IgD-negative memory B cell (primary cell): ENCODE measurements around the gene TMX3. TPM values are rescaled to one million over a fixed set of nuclear protein-coding genes. Genes with fewer than 3 reads are reported as not detected.

Experiments used
- H3K27ac Mint-ChIP-seq, 3 donors: one replicate each; pipeline ENCODE4 v1.8.0; 2020 to 2022; ENCODE audit warnings: mild to moderate bottlenecking in 3 of 3, mixed read lengths in 3 of 3, moderate library complexity in 1 of 3
- H3K27me3 Mint-ChIP-seq: one replicate; pipeline ENCODE4 v1.8.0; 2021; ENCODE audit warnings: mixed read lengths
- H3K36me3 Mint-ChIP-seq: one replicate; pipeline ENCODE4 v1.8.0; 2020; ENCODE audit warnings: mild to moderate bottlenecking, mixed read lengths
- H3K4me1 Mint-ChIP-seq, 3 donors: one replicate each; pipeline ENCODE4 v1.8.0; 2020 to 2022; ENCODE audit warnings: mixed read lengths in 3 of 3, mild to moderate bottlenecking in 1 of 3
- H3K4me3 Mint-ChIP-seq, 4 donors: one replicate each; pipeline ENCODE4 v1.8.0; 2020 to 2022; ENCODE audit warnings: mild to moderate bottlenecking in 4 of 4, mixed read lengths in 4 of 4, moderate library complexity in 3 of 4
- H3K9me3 Mint-ChIP-seq, 3 donors: one replicate each; pipeline ENCODE4 v1.8.0; 2020 to 2021; ENCODE audit warnings: mixed read lengths in 3 of 3, mild to moderate bottlenecking in 1 of 3
- polyA plus RNA-seq: library from polyadenylated mRNA; unstranded; fragments of 300-500 nt; fragmentation: Illumina TruSeq; gene quantifications from one replicate; pipeline ENCODE4 v1.2.3, GENCODE V29; 2021

TMX3 gene, protein sequence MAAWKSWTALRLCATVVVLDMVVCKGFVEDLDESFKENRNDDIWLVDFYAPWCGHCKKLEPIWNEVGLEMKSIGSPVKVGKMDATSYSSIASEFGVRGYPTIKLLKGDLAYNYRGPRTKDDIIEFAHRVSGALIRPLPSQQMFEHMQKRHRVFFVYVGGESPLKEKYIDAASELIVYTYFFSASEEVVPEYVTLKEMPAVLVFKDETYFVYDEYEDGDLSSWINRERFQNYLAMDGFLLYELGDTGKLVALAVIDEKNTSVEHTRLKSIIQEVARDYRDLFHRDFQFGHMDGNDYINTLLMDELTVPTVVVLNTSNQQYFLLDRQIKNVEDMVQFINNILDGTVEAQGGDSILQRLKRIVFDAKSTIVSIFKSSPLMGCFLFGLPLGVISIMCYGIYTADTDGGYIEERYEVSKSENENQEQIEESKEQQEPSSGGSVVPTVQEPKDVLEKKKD
- polyA plus RNA-seq = 13.5 TPM

DNA sequence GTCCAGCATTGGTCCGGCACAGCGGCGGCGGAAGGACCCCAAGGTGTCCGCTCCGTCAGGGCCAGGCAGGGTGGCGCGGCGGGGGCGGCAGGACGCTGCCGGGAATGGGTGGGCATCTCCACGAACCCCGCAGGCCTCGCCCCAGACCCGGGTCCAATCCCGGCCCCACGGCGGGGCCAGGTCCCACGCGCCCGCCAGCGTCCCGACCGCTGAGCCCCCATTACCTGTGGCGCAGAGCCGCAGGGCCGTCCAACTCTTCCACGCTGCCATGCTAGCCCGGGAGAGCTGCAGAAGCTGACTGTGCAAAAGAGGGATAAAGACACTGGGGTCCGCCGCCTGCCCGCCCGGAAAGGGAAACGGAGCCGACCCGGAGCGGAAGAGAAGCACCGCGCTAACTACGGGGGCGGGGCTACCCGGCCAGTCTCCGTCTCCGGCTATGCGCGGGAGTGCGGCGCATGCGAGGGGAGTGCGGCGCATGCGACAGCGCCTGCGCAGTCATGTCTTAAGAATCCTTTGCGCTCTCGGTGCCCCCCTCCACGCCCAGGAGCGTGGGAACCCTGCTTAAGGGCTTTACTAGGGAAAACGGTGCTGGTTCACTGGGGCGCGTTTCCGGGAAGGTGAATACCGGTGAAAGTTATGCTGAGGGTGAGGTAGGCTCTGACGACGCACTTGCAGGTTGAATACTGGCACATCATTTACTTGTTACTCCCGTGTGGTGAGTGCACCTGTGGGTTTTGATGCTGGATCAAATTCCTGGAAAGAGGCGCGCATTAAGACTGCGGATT, at the start of gene TMX3:
Gene TMX3 (minus strand): TSS at position 397 of the 785 bp plus-strand sequence. CDS start 127 bp downstream, at position 270.
- no peaks in the 10 kb centered on the region for H3K9me3 Mint-ChIP-seq
- H3K27ac Mint-ChIP-seq = peak within 1 kb of the TSS; percentile 63 to 96 (median 93)
- H3K27me3 Mint-ChIP-seq = no peaks in the 10 kb centered on the region
- peaks cover 25 to 34% (median 30%) of the 10 kb centered on the region in 3 donors for H3K4me1 Mint-ChIP-seq
- H3K36me3 Mint-ChIP-seq = peaks cover 4% of the 10 kb centered on the region
- H3K4me3 Mint-ChIP-seq = peak within 1 kb of the TSS; percentile 94 to 99 (median 98)

DNA sequence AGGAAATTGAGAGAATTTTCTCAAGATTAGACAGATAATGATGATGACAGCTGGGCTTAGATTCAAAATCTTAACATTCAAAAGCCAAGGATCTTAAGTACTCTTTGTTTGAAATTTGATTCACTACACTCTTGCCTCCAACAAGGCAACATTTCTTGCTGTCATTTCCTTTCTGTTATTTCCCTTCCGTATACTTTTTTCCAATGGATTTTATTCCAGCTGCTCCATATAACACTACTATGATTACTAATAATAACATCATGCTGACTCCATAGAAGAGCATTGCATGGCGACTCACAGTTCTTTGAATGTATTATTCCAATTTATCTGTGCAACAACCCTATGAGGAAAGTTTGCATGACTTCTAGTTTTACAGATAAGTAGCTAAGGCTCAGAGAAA, 49.1 kb upstream of the TMX3 start:
- no peak overlapping the region for H3K27ac Mint-ChIP-seq
- peaks cover 4% of the 10 kb centered on the region for H3K36me3 Mint-ChIP-seq
- peaks cover under 1 to 4% (median 2%) of the 10 kb centered on the region in 3 donors for H3K9me3 Mint-ChIP-seq
- peaks cover 0 to 1% (median 0%) of the 10 kb centered on the region in 3 donors for H3K4me1 Mint-ChIP-seq
- peaks cover 1% of the 10 kb centered on the region for H3K27me3 Mint-ChIP-seq
- no peak overlapping the region for H3K4me3 Mint-ChIP-seq

DNA sequence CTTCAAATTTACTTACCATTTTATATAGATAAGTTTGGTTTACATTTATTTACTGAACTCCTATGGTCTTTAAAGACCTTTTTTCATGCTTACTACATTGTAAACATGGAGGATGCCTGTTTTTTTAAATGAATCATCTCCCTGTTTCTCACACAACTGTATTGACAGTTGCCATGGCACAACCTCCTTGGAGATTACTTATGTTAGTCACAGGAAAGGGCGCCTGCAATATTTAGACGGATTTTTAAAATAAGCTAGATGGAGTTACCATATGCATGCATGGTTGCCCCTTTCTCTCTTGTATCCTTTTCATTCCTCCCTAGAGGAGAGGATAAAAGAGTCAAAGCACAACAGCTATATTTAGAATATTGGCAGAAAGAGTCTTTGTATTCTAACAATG, 48.2 kb upstream of the TMX3 start:
- Mint-ChIP-seq H3K36me3 (peaks cover 4% of the 10 kb centered on the region), H3K4me3 (no peak overlapping the region), H3K27ac (no peak overlapping the region), H3K9me3 (peaks cover 2 to 10% (median 4%) of the 10 kb centered on the region in 3 donors), H3K4me1 (peaks cover 0 to 1% (median 0%) of the 10 kb centered on the region in 3 donors), H3K27me3 (peaks cover 1% of the 10 kb centered on the region)

DNA sequence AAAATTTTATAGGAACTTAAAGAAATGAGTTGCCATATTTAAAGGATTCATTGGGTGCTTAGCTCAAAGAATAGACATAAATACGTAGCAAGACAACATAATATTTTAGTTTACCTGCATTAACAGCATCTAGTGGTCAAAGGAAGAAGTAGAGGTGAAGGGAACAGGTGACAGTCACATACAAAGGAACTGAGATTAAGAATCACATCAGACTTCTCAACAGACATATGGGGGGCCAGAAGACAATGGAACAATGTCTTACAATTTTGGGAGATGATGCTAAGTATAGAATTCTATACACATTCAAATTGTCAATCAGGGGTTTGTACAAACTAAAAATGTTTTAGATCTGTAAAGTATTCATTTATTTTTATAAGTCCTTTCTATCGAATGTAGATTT, 44.4 kb upstream of the TMX3 start:
- Mint-ChIP-seq H3K9me3 (peaks cover 3 to 10% (median 6%) of the 10 kb centered on the region in 3 donors), H3K36me3 (peaks cover 4% of the 10 kb centered on the region), H3K4me3 (no peak overlapping the region), H3K27ac (no peak overlapping the region), H3K27me3 (peaks cover 1% of the 10 kb centered on the region), H3K4me1 (peaks cover 0 to 1% (median 0%) of the 10 kb centered on the region in 3 donors)

DNA sequence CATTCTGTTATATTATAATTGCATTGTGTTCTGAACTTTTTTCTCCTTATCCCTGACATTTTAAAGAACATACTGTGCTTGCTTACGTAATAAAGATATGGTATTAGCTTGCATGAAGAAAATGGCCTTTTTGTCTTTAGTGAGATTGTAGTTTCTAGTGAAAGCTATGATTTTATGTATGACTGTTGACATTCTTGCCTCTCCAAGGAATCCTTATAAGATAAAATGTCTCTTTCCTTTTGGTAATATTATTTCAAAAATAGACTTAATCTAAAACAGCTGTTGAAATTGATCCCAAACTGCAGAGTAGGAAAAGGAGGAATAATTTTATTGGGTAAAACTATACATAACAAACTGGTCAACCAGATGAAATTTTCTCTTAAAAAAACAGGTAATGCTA, 42.2 kb upstream of the TMX3 start:
- peaks cover 4% of the 10 kb centered on the region for H3K36me3 Mint-ChIP-seq
- peaks cover 4 to 10% (median 6%) of the 10 kb centered on the region in 3 donors for H3K9me3 Mint-ChIP-seq
- H3K27ac Mint-ChIP-seq = no peak overlapping the region
- H3K4me1 Mint-ChIP-seq = peaks cover 0 to 1% (median 0%) of the 10 kb centered on the region in 3 donors
- no peak overlapping the region for H3K4me3 Mint-ChIP-seq
- no peaks in the 10 kb centered on the region for H3K27me3 Mint-ChIP-seq

DNA sequence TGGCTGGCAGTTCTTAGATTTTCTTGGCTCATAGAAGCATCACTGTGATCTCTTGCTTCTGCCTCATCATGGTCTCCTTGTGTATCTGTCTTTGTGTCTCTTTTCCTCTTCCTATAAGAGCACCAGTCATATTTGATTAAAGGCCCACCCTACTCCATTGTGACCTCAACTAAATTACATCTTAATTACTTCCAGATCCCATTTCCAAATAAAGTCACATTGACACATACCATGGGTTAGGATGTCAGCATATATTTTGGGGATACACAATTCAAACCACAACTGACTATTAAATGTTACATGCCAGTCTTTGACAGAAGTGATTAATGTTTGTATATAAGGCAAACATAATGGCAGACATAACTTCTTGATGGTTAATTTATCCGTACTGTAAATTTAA, 27.3 kb upstream of the TMX3 start:
- Mint-ChIP-seq H3K4me1 (no peaks in the 10 kb centered on the region), H3K9me3 (no peaks in the 10 kb centered on the region), H3K36me3 (peaks cover 4% of the 10 kb centered on the region), H3K4me3 (no peak overlapping the region), H3K27ac (no peak overlapping the region), H3K27me3 (no peaks in the 10 kb centered on the region)

DNA sequence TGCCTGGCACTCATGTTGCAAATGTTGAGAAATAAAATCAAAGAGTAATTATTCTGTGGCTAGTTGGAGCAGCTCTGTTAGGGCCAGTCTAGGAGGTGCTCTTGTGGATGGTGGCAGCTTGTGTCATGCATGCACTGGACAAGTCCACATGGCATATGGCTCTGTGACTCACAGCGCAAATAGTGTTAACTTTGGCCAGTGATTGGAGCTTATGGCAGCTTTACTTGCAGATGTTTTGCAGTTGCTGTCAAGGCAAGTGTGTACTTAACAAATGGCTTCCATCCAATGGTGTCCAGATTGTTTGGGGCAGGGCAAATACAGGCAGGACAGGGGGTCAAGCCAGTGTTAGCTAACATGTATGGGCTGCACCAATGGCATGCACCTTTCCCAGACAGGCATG, 26.1 kb upstream of the TMX3 start:
- Mint-ChIP-seq H3K27ac (no peak overlapping the region), H3K9me3 (no peaks in the 10 kb centered on the region), H3K4me3 (no peak overlapping the region), H3K36me3 (peaks cover 4% of the 10 kb centered on the region), H3K4me1 (no peaks in the 10 kb centered on the region), H3K27me3 (no peaks in the 10 kb centered on the region)

DNA sequence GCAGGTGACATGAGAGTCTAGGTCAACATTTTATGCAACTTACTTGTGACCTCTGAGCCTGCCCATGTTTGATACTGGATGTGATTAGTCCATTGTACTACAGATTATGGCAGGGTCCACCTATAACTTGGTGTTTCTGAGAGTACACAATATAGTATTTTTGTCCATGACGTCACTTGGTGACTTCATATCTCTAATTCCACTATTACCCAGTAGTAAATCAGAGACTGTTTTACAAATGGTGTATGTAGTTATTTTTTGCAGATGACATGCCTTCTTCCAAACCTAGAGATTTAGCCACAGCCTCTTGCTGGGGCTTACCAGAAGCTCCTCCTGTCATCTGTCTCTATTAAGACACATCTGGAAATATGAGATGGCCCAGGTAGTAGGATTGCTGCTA, 24.6 kb upstream of the TMX3 start:
- no peak overlapping the region for H3K27ac Mint-ChIP-seq
- no peaks in the 10 kb centered on the region for H3K9me3 Mint-ChIP-seq
- H3K4me3 Mint-ChIP-seq = no peak overlapping the region
- H3K4me1 Mint-ChIP-seq = peaks cover 0 to 6% (median 0%) of the 10 kb centered on the region in 3 donors
- H3K36me3 Mint-ChIP-seq = peaks cover 2% of the 10 kb centered on the region
- H3K27me3 Mint-ChIP-seq = no peaks in the 10 kb centered on the region

DNA sequence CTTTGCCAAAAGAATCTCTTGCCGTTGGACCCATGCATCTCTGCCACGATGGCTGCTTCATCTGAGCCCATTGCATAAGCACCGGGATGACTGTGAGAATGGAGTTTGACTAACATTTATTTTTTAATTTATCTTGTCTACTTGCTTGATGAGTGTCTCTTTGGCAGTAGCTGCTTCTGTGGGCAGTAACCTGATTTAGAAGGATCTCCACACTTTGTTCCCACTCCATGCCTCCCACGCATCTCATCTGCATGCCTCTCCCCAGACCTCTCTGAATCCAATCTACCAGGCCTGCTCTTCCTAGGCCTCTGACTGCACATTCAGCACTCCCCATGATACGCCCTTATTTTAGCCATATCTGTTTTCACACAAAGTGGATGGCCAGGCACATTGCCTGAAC, 23.7 kb upstream of the TMX3 start:
- Mint-ChIP-seq H3K27ac (peak overlapping the region in 1 of 3 donors; percentile 37), H3K36me3 (peaks cover 2% of the 10 kb centered on the region), H3K27me3 (no peaks in the 10 kb centered on the region), H3K4me3 (no peak overlapping the region), H3K4me1 (peaks cover 0 to 6% (median 0%) of the 10 kb centered on the region in 3 donors), H3K9me3 (no peaks in the 10 kb centered on the region)

DNA sequence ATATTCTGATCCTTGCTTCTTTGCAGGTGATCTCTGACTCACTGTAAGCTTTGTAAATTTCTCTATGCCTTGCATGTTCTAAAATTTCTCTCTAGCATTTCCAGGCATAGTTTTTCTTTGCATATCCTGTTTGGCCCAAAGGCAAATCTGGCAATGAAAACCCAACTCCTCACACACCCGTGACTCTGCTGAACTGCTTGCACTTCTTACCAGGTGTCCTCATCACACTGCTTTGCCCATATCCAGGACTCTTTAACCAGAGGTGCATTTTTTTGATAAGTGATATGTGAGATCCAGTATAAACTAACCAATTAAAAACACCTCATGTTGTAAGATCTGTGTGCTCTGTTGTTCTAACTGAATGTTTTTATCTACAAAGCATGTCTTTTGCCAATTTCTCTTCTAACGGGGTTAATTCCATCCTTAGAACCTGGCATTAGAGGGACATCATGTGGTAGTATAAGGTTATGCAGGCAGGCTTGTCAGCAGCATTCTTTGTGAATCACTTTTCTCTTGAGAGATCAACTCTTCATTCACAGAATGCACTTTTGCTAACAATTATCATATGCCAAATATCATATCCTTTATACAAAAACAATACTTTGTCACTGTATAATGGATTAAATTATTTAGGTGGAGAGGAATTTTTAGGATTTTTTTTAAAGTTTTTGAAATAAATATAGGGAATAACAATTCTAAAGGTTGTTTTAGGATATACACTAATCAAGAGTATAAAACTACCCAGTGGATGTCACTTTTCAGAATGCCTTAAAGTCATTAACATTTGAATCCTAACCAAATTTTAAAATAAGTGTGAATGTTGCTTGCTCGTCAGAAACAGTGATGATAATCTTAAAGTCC, 20.8 kb upstream of the TMX3 start:
- Mint-ChIP-seq H3K27me3 (no peaks in the 10 kb centered on the region), H3K4me3 (no peak overlapping the region), H3K4me1 (peaks cover 0 to 6% (median 0%) of the 10 kb centered on the region in 3 donors), H3K27ac (no peak overlapping the region), H3K9me3 (no peaks in the 10 kb centered on the region), H3K36me3 (peaks cover 2% of the 10 kb centered on the region)

DNA sequence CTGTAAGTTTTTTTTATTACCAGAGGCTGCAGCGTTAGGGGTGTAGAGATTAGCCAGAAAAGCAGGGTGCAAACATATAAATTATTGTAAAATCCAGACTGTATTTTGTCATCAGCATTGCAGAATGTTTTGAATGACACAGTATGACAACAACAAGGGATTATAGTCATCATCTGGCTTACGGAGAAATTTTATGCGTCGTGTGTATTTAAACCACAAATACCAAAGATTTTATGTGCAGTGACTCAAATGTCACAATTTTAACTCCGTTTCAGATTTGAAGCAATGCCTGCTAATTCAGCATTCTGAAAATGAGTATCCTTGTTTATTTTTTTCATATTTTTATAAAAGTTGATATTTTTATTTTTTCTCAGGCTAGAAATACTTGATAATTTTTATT, 19.4 kb upstream of the TMX3 start:
- H3K36me3 Mint-ChIP-seq = peaks cover 2% of the 10 kb centered on the region
- no peaks in the 10 kb centered on the region for H3K9me3 Mint-ChIP-seq
- H3K27ac Mint-ChIP-seq = no peak overlapping the region
- H3K27me3 Mint-ChIP-seq = no peaks in the 10 kb centered on the region
- H3K4me3 Mint-ChIP-seq = no peak overlapping the region
- H3K4me1 Mint-ChIP-seq = peaks cover 0 to 6% (median 0%) of the 10 kb centered on the region in 3 donors

DNA sequence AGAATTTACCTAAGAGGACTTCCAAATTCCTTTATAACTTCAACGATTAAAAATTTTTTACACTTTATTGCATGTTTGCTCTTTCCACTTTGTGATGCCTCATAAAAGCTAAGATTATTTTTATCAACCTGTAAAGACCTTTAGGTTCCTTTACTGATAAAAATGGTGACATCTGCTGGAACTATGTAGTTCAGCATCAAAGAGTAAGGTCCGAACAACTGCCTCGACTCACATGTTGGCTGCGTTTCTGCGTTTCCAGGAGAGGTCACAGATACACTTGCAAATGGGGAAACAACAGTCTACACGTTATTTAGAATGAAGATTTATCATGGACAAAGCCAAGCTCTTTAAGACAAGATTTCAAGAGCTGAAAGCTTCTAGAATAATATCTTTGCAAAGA, 18.8 kb upstream of the TMX3 start:
- Mint-ChIP-seq H3K27ac (no peak overlapping the region), H3K27me3 (no peaks in the 10 kb centered on the region), H3K4me1 (peaks cover 0 to 6% (median 0%) of the 10 kb centered on the region in 3 donors), H3K36me3 (peaks cover 2% of the 10 kb centered on the region), H3K9me3 (no peaks in the 10 kb centered on the region), H3K4me3 (no peak overlapping the region)

DNA sequence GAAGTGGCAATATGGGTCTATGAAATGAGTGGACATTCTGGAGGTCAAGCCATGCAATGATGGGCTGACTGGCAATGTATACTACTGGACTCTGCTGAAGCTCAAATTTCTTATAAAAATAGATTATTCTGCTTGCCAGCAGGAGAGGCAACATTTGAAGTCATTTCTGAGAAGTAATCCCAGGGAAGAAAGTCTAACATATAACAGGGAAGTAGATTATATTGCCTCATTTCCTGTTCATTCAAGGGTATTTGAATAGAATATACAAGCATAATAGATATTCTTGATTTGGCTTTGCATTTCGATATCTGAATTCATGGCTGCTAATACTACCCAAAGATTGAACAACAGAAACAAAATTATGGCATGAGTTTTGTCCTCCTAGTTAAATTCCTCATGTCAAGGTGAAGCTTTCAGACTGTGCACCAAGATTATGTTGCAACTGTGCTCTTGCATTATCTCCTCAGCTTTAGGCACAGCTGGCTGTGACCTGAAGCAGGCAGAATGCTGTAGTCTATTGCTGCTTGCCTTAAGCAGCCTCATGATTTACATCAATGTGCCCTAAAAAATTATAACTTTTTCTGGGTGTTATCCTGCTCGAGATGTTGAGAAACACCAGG, 13.3 kb upstream of the TMX3 start:
- Mint-ChIP-seq H3K36me3 (peaks cover 2% of the 10 kb centered on the region), H3K4me1 (peaks cover 1 to 5% (median 2%) of the 10 kb centered on the region in 3 donors), H3K4me3 (no peak overlapping the region), H3K9me3 (no peaks in the 10 kb centered on the region), H3K27ac (no peak overlapping the region), H3K27me3 (no peaks in the 10 kb centered on the region)

DNA sequence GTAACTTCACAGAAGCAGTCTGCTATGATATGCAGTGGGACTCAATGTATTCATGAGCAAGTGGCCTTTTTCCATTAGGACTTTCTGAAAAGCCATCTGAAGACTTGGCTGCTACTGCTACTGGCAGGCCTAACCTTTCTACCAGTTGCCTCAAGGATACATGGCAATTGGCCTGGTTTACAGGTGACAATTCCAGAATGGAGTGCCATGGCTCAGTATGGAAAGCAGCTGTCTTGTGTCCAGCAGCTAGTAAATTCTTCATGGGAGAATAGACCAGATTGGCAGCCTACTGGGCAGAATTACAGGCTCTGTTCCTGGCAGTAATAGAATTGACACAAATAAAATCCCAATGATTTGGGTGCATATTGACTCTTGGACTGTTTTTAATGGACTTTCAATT, 12.6 kb upstream of the TMX3 start:
- Mint-ChIP-seq H3K36me3 (peaks cover 2% of the 10 kb centered on the region), H3K27ac (no peak overlapping the region), H3K4me3 (no peak overlapping the region), H3K9me3 (peaks cover 0 to 2% (median 0%) of the 10 kb centered on the region in 3 donors), H3K27me3 (no peaks in the 10 kb centered on the region), H3K4me1 (peaks cover 5 to 6% (median 5%) of the 10 kb centered on the region in 3 donors)
